Measurements from ENCODE around the gene CACNG5.

DNA sequence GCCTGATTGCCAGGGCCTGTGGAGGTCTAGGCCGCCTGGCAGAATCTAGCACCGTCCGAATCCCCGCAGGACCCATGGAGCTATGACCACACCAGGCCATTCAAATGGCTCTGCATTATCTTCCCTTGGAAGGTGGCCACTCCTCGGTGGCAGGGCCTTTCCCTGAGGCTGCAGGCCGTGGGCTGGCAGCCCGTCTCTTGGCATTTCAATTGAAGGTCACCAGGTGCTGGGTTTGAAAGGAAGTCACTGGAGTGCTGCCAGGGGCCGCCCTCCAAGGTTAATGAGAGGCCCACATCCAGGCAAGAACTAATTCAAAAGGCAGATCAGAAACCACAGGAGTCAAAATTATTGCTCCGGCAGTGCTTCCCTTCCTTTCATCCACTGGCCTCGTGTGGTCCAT lies 27.7 kb upstream of the CACNG5 start:
- TF ChIP-seq, protein P1, sequence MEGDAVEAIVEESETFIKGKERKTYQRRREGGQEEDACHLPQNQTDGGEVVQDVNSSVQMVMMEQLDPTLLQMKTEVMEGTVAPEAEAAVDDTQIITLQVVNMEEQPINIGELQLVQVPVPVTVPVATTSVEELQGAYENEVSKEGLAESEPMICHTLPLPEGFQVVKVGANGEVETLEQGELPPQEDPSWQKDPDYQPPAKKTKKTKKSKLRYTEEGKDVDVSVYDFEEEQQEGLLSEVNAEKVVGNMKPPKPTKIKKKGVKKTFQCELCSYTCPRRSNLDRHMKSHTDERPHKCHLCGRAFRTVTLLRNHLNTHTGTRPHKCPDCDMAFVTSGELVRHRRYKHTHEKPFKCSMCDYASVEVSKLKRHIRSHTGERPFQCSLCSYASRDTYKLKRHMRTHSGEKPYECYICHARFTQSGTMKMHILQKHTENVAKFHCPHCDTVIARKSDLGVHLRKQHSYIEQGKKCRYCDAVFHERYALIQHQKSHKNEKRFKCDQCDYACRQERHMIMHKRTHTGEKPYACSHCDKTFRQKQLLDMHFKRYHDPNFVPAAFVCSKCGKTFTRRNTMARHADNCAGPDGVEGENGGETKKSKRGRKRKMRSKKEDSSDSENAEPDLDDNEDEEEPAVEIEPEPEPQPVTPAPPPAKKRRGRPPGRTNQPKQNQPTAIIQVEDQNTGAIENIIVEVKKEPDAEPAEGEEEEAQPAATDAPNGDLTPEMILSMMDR (IDR thresholded peaks at IDR 0.05; ENCODE audit: poor library complexity, severe bottlenecking) = no peak
- TF ChIP-seq EZH2 (IDR thresholded peaks at IDR 0.05; ENCODE audit: borderline replicate concordance, insufficient read depth, low read length, poor library complexity, severe bottlenecking) = no peak

Data from neural cell (in vitro differentiated cells).